ENCODE measurements around the gene ANO1. TPM values are rescaled to one million over a fixed set of nuclear protein-coding genes. Genes with fewer than 3 reads are reported as not detected.

Gene ANO1
- total RNA-seq, 1 experiment from 2014 or later = 10.9 TPM

- Histone ChIP-seq H3K79me2 (ENCODE audit: insufficient read depth, low read length) (no peaks in the 10 kb centered on the region), H3K27ac (ENCODE audit: insufficient read length, low read depth, low read length) (no peak overlapping the region), H3K4me1 (ENCODE audit: insufficient read depth, low read length) (no peaks in the 10 kb centered on the region), H2BK15ac (ENCODE audit: low read depth, low read length) (no peak overlapping the region), H3K23ac (ENCODE audit: insufficient read length, low read depth, low read length) (no peak overlapping the region), H3K9me3 (ENCODE audit: control insufficient read depth, low read depth, low read length) (no peaks in the 10 kb centered on the region), H3K18ac (ENCODE audit: insufficient read length, low read depth, low read length) (no peak overlapping the region), H4K5ac (ENCODE audit: insufficient read length, low read depth, low read length) (no peak overlapping the region), H2BK5ac (ENCODE audit: insufficient read length, low read length) (no peak overlapping the region), H4K20me1 (ENCODE audit: control insufficient read depth, insufficient read depth, insufficient read length) (no peaks in the 10 kb centered on the region), H3K79me1 (ENCODE audit: insufficient read depth, low read depth, low read length, poor library complexity, severe bottlenecking) (no peaks in the 10 kb centered on the region), H3T11ph (ENCODE audit: low read length) (no peak overlapping the region), H2AFZ (ENCODE audit: low read length) (no peak overlapping the region), H2BK120ac (ENCODE audit: low read depth, low read length, poor library complexity, severe bottlenecking) (no peak overlapping the region), H3K27me3 (ENCODE audit: insufficient read depth, low read length) (no peaks in the 10 kb centered on the region), H2BK20ac (ENCODE audit: low read depth, low read length, poor library complexity, severe bottlenecking) (no peak overlapping the region), H3K23me2 (ENCODE audit: insufficient read length, low read depth, low read length, poor library complexity, severe bottlenecking) (no peaks in the 10 kb centered on the region), H2AK5ac (ENCODE audit: insufficient read length, low read length) (no peak overlapping the region), H3K9ac (ENCODE audit: extremely low read depth, insufficient read length, low read length) (no peak overlapping the region), H3K14ac (ENCODE audit: insufficient read depth, low read length) (no peak overlapping the region), H3K56ac (ENCODE audit: insufficient read length, low read depth, low read length) (no peak overlapping the region), H4K91ac (ENCODE audit: insufficient read length, low read depth, low read length) (no peak overlapping the region), H3K4me2 (ENCODE audit: insufficient read depth, insufficient read length, low read length) (no peak overlapping the region), H3K4ac (ENCODE audit: low read depth, low read length) (no peak overlapping the region), H4K8ac (replicated peaks; ENCODE audit: insufficient read length, low read depth, low read length) (no peak overlapping the region), H2BK12ac (ENCODE audit: insufficient read length, low read depth, low read length) (no peak overlapping the region)
- Mint-ChIP-seq H3K9me3 (peaks cover 0 to 8% of the 10 kb centered on the region in 2 experiments; a peak in 3 of 5 replicates), H3K4me1 (peaks cover 15 to 19% of the 10 kb centered on the region in 2 experiments), H3K4me3 (no peak overlapping the region), H3K27me3 (ENCODE audit: low read depth) (peaks cover 13% of the 10 kb centered on the region), H3K36me3 (ENCODE audit: insufficient read depth in 1 of 3, low read depth in 3 of 3) (peaks cover 0 to 5% (median 1%) of the 10 kb centered on the region in 3 experiments; a peak in 4 of 7 replicates), H3K27ac (no peak overlapping the region; a peak in 1 of 7 replicates)
- no peak for DNase-seq
- WGBS (ENCODE audit: extremely low coverage, insufficient read length, low lambda C conversion rate) = no CpG with 5 or more reads among the region's 8 CpGs
- no peak for TF ChIP-seq CTCF (conservative IDR thresholded peaks at IDR 0.05)
Observed at GRCh38 chr11:70115778-70116177, 37.7 kb downstream of the ANO1 start.

Data from H9 (cell line).